NCI-H82 treated with DMSO at 0.1 percent for 48 hours (cell line): ENCODE results near the gene CDK9.

Experiments
- DNase-seq: peaks from one replicate; lab custom pipeline; 2025; ENCODE audit not compliant: unreplicated experiment; lab: John Stamatoyannopoulos, UW

The CDK9 gene

GRCh38 chr9:127761491-127761956 is 24.3 kb upstream of the CDK9 start:
- no peak for DNase-seq

DNA sequence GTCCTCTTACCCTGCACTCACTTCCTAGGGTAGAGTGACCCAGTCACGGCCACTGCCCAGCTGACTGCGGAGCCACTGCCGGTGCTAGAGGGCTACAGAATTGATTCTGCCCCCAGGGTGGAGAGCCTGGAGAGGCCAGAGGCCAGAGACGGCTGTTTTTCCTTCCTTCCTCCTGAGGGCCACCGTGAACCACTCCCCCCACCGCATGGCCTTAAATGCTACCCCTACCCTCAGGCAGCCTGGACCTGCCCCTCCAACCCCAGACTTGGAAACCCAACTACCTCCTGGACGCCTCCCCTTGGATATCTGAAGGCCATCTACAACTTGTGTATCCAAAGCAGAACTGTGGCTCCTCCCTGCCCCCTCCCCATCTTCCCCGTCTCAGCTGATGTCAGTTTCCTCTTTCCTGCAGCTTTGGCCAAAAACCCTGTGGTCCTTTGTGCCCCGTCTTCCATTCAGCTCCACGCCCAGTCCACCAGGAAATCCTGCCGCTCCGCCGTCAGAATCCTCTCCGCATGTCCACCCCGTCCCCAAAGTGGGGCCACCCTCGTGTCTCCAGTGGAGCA is 23.6 kb upstream of the CDK9 start:
- no peak for DNase-seq

- no peak for DNase-seq
These were observed 21.9 kb upstream of the CDK9 start for GRCh38 chr9:127763918-127764384.

- no peak for DNase-seq
These were observed 20.4 kb upstream of the CDK9 start for GRCh38 chr9:127765418-127765817.

DNA sequence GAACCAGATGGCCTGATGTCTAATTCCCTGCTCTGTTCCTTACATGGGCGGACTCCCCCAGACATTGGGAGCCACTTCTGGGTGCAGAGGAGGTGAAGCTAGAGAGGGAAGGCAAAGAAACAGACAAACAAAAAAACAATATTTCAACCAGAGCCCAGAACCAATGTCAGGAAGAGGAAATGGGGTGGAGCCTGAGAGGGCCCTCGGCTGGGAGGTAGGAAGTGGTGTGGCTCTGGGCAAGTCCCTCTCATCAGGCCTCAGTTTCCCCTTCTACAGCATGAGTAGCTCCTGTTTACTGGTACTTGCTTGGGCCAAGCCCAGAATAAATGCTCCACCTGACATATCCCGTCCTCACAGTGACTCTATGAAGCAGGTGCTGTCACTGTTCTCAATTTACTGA is 18.4 kb upstream of the CDK9 start:
- no peak for DNase-seq

- DNase-seq = no peak
These were observed 17.9 kb upstream of the CDK9 start for GRCh38 chr9:127767909-127768331.

DNA sequence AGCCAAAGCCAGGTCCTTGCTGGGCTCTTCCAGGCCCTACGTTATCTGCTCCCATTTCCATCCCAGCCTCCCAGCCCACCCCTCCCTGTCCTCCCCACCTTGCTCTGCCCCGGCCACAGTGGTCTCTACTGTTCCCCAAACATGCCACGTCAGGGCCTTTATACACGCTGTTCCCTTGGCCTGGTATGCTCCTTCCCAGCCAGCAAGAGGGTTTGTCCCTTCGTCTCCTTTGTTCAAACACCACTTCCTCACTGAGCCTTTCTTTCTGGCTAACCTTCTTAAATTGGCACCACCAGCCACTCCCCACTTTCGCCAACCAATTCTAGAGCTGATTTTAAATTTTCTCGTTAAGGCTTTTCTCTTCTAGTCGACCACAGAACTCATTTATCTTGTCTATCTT is 17.1 kb upstream of the CDK9 start:
- DNase-seq = no peak

DNA sequence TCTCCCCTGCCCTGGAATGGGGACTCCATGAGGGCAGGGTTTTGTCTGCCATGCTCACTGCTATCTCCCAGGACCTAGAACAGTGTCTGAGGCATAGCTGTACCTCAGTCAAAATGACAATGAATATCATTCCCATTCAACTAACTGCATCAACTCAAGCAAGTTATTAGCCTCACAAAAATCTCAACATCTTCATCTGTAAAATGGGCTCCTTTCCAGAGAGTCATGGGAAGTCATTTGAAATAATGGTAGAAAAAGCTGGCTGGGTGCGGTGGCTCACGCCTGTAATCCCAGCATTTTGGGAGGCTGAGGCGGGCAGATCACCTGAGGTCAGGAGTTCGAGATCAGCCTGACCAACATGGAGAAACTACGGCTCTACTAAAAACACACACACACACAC is 16.7 kb upstream of the CDK9 start:
- no peak for DNase-seq

DNA sequence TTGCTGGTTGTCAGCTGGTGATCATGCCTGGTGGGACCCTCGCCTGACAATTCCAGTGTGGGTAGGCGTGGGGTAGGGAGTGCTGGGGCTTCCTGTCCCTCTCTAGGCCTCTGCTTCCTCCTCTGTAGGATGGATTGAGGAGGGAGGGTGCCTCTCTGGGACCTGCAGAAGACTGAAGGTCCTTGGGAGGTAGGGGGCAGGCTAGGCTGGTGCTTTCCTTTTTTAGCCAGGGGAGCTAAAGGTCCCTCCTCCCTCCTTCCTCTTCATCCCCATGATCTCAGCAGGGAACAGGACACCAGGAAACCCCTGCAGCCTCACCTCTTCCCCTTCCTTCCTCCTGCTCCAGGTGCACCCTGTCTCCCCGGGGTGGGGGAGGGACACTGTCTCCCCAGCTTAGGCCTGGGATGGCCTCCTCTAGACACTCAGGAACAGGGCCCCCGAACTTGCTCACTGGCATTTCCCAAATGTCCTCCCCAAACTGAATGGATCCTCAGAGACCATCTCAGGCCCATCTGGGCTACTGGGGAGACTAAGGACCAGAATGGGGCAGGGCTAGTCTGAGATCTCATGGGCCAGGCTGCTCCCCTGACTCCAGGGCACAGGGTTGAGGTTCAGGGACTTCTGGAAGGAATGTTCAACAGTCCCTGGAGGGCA is 15.8 kb upstream of the CDK9 start:
- DNase-seq = no peak

DNA sequence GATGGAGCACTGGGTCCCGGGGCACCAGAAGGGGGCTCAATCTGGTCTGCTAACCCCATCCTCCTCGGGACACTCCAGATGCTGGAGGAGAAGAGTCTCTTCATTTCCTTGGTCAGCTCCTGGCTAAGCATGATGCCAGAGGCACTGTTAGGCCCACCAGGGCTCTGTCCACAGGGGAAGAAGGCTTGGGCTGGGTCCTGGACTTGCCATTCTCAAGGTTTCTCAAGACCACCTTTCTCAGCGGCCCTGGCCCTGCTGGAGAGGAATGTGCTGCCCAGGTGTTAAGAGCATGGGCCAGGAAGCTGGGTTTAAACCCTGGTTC is 15.3 kb upstream of the CDK9 start:
- no peak for DNase-seq

DNA sequence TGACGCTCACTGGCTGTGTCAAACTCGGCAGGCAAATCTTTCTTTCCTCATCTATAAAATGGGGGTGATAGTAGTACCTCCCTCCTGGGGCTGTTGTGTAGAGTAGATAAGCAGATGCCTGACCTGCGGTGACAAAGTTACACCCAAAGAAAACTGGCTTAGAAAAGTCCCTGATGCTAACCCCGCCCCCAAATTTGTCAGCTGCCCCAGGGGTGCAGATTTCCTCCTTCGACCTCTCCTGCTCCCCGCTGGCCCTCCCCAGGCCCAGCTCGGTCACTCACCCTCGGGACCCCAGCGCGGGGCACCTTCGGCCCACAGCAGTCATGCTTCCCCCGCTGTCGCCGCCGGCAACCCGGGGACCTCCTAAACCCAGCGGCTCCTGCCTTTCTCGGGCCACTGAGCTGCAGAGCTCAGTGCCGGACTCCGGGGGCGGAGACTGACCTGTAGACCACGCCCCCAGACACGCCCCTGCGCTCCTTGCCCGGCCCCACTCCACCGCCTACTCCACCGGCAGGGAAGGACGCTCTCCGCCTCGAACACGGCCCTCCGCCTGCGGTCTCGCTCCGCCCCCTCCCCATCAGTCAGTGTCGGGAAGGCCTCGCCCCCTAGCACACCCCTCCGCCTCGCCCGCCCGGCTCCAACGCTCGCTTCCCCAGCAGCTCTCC is 14.8 kb upstream of the CDK9 start:
- DNase-seq = peak; percentile 95

DNA sequence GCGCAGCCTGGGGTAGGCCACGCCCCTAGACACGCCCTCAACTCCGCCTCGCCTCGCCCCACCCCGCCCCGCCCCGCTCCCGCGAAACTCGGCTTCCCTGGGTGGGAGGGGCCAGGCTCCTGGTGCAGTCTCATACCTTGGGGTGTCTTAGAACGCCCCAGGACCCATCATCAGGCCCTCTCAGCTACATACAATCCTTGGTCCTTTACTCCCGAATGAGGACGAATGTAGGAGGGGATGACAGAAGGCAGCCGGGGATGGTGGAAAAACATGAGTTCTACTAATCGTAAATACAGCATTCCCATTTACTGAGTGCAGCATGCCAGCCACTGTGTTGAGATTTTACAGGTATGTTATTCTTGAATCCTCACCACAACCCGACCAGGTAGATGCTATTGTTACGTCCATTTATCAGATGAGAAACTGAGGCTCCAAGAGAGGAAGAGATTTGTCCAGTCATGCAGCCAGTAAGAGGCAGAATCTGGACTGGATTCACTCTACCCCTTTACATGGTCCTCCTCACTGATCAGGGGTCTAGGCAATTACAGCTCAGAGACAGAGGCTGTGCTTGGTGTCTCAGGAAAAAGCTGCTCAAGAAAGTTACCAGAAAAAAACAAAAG is 14.2 kb upstream of the CDK9 start:
- no peak for DNase-seq

GRCh38 chr9:127772603-127773002 is 13.2 kb upstream of the CDK9 start:
- DNase-seq = no peak

GRCh38 chr9:127773272-127773671 is 12.6 kb upstream of the CDK9 start:
- DNase-seq = no peak

DNA sequence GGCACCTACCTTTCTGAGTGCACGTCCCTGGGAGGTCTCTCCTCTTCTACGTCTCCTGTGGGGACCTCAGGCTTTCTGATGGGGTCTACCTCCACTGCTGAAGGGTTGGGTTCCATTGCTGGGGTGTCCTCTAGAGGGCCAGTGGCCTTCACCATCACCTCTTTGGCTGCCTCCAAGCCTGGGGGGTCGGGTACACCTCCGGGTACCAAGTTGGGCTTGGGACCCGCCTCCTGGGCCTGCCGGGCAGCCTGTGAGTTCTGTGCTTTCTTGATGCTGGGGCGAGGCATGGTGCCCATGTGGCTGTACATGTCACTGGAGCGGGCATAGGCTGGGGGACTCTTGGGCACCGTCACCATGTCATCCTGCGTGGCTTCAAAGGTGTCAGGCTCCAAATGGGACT is 11.9 kb upstream of the CDK9 start:
- no peak for DNase-seq

DNA sequence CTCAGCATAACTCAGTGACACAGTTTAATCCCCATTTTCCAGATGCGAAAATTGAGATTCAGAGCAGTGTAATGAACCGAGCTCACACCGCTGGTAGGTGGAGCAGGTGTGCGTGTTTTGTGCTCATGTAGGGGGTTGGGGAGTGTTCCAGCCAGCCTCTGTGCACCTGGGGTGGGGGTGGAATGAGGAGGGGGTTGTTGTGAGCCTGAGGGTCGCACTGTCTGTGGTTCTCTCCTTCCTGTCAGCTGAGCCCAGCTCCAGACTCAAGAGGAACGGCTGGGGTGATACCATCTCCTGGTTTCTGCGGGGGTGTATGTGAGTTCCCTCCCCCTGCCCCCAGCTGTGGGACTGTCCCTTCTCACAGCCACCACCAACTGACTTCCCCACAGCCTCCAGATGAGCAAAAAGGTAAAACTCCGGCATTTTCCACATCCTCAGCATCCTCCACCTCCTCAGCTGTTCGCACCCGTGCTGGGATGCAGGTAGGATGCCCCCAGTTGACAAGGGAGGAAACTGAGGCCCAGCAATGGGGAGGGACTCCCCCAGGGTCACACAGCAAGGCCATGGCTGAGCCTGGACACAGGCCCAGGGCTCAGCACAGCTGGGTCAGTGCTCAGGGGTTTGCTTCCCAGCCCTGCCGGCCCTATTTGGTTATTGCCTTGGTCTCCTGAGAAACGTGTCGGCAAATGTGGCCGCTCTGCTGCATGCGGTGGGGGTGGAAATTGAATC is 9.5 kb upstream of the CDK9 start:
- no peak for DNase-seq

DNA sequence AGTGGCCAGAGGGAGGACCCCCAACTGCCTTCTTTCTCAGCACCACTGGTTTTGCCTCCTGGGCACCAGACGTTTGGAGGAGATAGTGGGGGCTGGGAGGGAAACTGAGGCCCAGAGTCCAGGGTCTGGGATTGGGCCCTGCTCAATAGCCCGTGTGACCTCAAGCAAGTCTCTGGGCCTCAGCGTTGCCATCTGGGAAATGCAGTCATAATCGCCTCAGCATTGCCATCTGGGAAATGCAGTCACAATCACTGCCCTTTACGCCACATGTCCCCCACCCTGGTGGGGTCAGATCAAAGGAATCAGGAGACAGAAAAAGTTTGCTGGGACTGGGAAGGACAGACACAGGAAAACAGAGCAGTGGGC is 8.9 kb upstream of the CDK9 start:
- no peak for DNase-seq

DNA sequence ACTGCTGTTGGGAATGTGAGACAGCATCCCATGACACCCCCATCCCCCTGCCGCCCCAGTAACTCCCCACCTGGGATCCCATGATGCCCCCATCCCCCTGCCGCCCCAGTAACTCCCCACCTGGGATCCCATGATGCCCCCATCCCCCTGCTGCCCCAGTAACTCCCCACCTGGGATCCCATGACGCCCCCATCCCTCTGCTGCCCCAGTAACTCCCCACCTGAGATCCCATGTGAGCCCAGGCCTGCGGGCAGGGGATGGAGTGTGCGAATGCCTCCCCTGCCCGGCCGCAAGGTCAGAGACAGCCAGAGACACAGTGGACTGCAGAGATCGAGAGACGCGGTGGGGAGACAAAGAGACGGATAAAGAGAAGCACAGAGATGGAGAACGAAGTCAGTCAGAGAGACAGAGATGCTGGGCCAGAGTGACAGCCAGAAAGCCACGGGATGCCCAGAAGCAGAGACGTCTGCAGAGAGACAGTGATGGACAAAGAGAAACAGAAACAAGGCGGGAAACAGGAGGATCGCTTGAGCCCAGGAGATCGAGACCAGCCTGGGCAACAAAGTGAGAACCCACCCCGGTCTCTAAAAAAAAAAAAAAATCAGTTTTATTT is 8.4 kb upstream of the CDK9 start:
- no peak for DNase-seq

GRCh38 chr9:127778280-127779135 is 7.3 kb upstream of the CDK9 start, which contains the start of gene SH2D3C:
Gene SH2D3C (minus strand): TSS chr9:127778666. CDS start chr9:127778627, 39 bp downstream.
- no peak for DNase-seq
